RWPE2 (cell line): ENCODE results near the gene ZC3H4.
"Not testable (repeated sequence)": the region's sequence is repeated elsewhere in the genome, so short reads cannot be mapped to it uniquely, and the experiment has no call there.

Experiments
- ATAC-seq: fragments of 200-7000 bp; cut with Tn5 transposase; 3 replicates; pipeline ENCODE4 v1.9.1; 2021; ENCODE audit warnings: low read depth
- DNase-seq: peaks from one replicate; pipeline ENCODE4 v3.0.0-alpha.2; 2020; ENCODE audit warnings: low spot score
- H3K27ac ChIP-seq: fragments of 450-650 bp; 2 replicates; pipeline ENCODE4 v1.5.1; 2017; ENCODE audit warnings: mild to moderate bottlenecking; ENCODE audit not compliant: poor library complexity, severe bottlenecking
- H3K27me3 ChIP-seq: fragments of 250-450 bp; sonication (Bioruptor Pico); 2 replicates; pipeline ENCODE4 v1.5.1; 2021; ENCODE audit warnings: mild to moderate bottlenecking, moderate library complexity; ENCODE audit not compliant: insufficient read depth, poor library complexity, severe bottlenecking
- H3K36me3 ChIP-seq: fragments of 250-450 bp; sonication (Bioruptor Pico); 2 replicates; pipeline ENCODE4 v1.5.1; 2020; ENCODE audit warnings: low read depth, mild to moderate bottlenecking, moderate library complexity
- H3K4me1 ChIP-seq: fragments of 250-450 bp; sonication (Bioruptor Pico); 2 replicates; pipeline ENCODE4 v1.5.1; 2021; ENCODE audit warnings: mild to moderate bottlenecking, moderate library complexity; ENCODE audit not compliant: insufficient read depth, poor library complexity, severe bottlenecking
- H3K4me3 ChIP-seq: fragments of 250-450 bp; sonication (Bioruptor Pico); 2 replicates; pipeline ENCODE4 v1.5.1; 2021; ENCODE audit warnings: mild to moderate bottlenecking, moderate library complexity; ENCODE audit not compliant: severe bottlenecking
- H3K9me3 ChIP-seq: fragments of 250-450 bp; sonication (Bioruptor Pico); 2 replicates; pipeline ENCODE4 v1.5.1; 2021; ENCODE audit warnings: mild to moderate bottlenecking, moderate library complexity; ENCODE audit not compliant: severe bottlenecking
- TF ChIP-seq, protein P1 (sequence below): fragments of 450-650 bp; IDR thresholded peaks from one replicate; pipeline ENCODE4 v1.5.1; 2017; ENCODE audit warnings: mild to moderate bottlenecking, moderate library complexity; ENCODE audit not compliant: poor library complexity, severe bottlenecking

ZC3H4 gene

DNA sequence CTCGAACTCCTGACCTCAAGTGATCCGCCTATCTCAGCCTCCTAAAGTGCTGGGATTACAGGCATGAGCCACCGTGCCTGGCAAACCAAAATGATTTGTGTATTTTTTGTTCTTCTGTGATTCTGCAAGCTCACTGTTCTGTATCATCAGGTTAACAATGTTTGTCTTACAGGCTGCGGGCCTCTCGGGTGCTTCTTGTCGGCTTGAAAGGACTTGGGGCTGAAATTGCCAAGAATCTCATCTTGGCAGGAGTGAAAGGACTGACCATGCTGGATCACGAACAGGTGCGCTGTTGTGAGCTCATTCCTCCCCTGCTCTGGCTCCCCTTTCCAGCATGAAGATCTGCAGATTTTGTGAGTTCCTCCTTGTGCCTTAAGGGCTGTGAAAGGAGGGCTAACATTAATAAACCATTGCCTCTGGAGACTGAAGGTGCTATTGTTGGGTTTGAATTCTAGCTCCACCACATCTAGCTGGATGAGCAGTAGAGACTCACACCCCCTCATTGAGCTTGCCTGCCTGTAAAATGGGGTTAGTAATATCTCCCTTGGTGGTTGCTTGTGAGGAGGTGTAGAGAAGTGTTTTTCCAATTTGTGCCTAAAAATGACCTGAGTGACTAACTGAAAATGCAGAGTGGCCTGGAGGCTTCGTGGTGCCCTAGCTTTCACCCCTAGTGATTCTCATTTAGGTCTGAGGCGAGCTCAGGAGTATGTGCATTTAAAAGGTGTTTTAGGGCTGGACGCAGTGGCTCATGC, 29.9 kb upstream of the ZC3H4 start:
- Histone ChIP-seq H3K4me3 (no peak overlapping the region), H3K9me3 (no peaks in the 10 kb centered on the region), H3K27ac (peak overlapping the region; percentile 25), H3K4me1 (peaks cover 14% of the 10 kb centered on the region), H3K27me3 (no peaks in the 10 kb centered on the region), H3K36me3 (peaks cover 78% of the 10 kb centered on the region)
- TF ChIP-seq, protein P1, sequence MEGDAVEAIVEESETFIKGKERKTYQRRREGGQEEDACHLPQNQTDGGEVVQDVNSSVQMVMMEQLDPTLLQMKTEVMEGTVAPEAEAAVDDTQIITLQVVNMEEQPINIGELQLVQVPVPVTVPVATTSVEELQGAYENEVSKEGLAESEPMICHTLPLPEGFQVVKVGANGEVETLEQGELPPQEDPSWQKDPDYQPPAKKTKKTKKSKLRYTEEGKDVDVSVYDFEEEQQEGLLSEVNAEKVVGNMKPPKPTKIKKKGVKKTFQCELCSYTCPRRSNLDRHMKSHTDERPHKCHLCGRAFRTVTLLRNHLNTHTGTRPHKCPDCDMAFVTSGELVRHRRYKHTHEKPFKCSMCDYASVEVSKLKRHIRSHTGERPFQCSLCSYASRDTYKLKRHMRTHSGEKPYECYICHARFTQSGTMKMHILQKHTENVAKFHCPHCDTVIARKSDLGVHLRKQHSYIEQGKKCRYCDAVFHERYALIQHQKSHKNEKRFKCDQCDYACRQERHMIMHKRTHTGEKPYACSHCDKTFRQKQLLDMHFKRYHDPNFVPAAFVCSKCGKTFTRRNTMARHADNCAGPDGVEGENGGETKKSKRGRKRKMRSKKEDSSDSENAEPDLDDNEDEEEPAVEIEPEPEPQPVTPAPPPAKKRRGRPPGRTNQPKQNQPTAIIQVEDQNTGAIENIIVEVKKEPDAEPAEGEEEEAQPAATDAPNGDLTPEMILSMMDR = no peak
- ATAC-seq = no peak
- no peak for DNase-seq

DNA sequence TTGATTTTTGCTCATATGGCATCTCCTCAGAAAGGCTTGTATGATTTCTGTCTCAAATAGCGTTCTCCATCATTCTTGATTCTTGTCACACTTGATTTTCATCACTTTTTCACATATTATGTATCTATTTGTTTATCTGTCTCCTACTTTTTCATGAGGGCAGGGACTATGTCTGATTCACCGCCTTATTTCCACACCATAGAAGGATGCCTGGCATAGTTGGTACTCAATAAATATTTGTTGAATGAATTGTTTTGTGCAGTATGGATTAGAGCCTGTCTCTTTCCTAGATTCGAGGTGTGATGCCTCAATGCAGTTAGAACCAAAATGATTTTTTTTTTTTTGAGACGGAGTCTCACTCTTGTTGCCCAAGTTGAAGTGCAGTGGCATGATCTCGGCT, 29.2 kb upstream of the ZC3H4 start:
- no peaks in the 10 kb centered on the region for H3K9me3 ChIP-seq
- peak; percentile 86 for ATAC-seq
- peaks cover 82% of the 10 kb centered on the region for H3K36me3 ChIP-seq
- H3K4me3 ChIP-seq = no peak overlapping the region
- TF ChIP-seq, protein P1 = no peak
- no peak for DNase-seq
- no peaks in the 10 kb centered on the region for H3K27me3 ChIP-seq
- peaks cover 14% of the 10 kb centered on the region for H3K4me1 ChIP-seq
- H3K27ac ChIP-seq = peak overlapping the region; percentile 25

DNA sequence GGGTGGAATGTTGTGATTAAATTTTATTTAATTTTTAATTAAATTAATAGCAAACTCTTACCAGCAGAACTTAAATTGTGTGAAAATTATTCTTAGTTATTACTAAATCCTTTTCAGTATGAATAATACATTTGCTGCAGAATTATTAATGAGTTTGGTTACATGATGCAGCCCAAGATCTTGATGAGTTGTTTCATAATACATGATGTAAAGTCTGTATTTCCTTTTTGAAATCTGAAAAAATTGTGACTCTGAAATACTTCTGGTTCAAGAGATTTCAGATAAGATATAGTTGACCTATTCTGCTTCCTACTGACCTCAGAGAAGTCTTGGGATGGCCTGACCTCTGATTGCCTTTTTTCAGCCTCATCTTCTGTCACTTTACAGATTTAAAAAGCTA, 28.1 kb upstream of the ZC3H4 start:
- H3K27me3 ChIP-seq = no peaks in the 10 kb centered on the region
- ATAC-seq (no peak), DNase-seq (no peak)
- no peaks in the 10 kb centered on the region for H3K9me3 ChIP-seq
- no peak overlapping the region for H3K4me3 ChIP-seq
- TF ChIP-seq, protein P1 = no peak
- peaks cover 14% of the 10 kb centered on the region for H3K4me1 ChIP-seq
- H3K27ac ChIP-seq = peak overlapping the region; percentile 25
- peaks cover 78% of the 10 kb centered on the region for H3K36me3 ChIP-seq

DNA sequence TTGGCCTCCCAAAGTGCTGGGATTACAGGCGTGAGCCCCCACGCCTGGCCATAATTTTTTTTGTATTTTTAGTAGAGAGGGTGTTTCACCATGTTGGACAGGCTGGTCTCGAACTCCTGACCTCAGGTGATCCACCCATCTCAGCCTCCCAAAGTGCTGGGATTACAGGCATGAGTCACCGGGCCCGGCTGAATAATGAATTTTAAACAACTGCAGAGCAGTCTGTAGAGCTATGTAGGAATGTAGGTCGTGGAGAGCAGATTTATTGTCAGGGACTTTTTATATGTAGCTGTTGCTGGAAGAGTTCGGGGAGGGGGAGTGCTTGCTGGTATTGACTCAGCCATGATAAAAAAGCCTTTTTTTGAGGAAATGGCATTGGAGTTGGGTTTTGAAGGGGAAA, 27.7 kb upstream of the ZC3H4 start:
- not testable (repeated sequence) for H3K27me3 ChIP-seq, DNase-seq, H3K9me3 ChIP-seq, H3K4me3 ChIP-seq
- peaks cover 14% of the 10 kb centered on the region for H3K4me1 ChIP-seq
- H3K36me3 ChIP-seq = peaks cover 74% of the 10 kb centered on the region
- peak overlapping the region; percentile 25 for H3K27ac ChIP-seq
- peak; percentile 41; the same call in 1 of the 3 replicates for ATAC-seq

DNA sequence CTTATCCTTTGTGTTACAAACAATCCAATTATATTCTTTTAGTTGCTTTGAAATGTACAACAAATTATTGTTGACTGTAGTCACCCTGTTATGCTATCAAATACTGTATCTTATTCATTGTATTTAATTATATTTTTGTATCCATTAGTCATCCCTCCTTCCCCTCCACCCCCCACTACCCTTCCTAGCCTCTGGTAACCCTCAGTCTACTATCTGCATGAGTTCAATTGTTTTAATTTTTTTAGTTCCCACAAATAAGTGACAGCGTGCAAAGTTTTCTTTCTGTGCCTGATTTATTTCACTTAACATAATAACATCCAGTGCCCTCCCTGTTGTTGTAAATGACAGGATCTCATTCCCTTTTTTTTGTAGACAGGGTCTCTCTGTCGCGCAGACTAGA, 21.6 kb upstream of the ZC3H4 start:
- ATAC-seq = no peak
- Histone ChIP-seq H3K27ac (no peak overlapping the region), H3K4me3 (no peak overlapping the region)

More for the DNA sequence above, 21.6 kb upstream of the ZC3H4 start:
- H3K36me3 ChIP-seq = peaks cover 49% of the 10 kb centered on the region
- TF ChIP-seq, protein P1 = no peak
- H3K9me3 ChIP-seq = no peaks in the 10 kb centered on the region
- no peak for DNase-seq
- H3K27me3 ChIP-seq = no peaks in the 10 kb centered on the region
- peaks cover 10% of the 10 kb centered on the region for H3K4me1 ChIP-seq
